ENCODE measurements around the gene METAP1.
"Not testable (repeated sequence)": the region's sequence is repeated elsewhere in the genome, so short reads cannot be mapped to it uniquely, and the experiment has no call there.

The METAP1 gene

GRCh38 chr4:98995183-98996055 lies at the start of gene METAP1:
Gene METAP1 (plus strand): TSS chr4:98995721. CDS start chr4:98995754, 33 bp downstream.
- peak; percentile 92 for DNase-seq

GRCh38 chr4:98946359-98946758 lies 49.2 kb upstream of the METAP1 start:
- no peak for DNase-seq

- DNase-seq: no peak
These were observed 44.6 kb upstream of the METAP1 start for GRCh38 chr4:98950925-98951324.

GRCh38 chr4:98951710-98952109 lies 43.8 kb upstream of the METAP1 start:
- no peak for DNase-seq

GRCh38 chr4:98955229-98955628 lies 40.3 kb upstream of the METAP1 start:
- DNase-seq: no peak

- no peak for DNase-seq
These were observed 37.5 kb upstream of the METAP1 start for GRCh38 chr4:98958065-98958464.

- no peak for DNase-seq
These were observed 36.1 kb upstream of the METAP1 start for GRCh38 chr4:98959411-98959810.

GRCh38 chr4:98961770-98962169 lies 33.8 kb upstream of the METAP1 start:
- no peak for DNase-seq

GRCh38 chr4:98963538-98964433 lies 31.7 kb upstream of the METAP1 start:
- no peak for DNase-seq

- DNase-seq: no peak
These were observed 28.6 kb upstream of the METAP1 start for GRCh38 chr4:98966926-98967325.

- no peak for DNase-seq
These were observed 27.7 kb upstream of the METAP1 start for GRCh38 chr4:98967786-98968329.

GRCh38 chr4:98969878-98970785 lies 25.4 kb upstream of the METAP1 start:
- no peak for DNase-seq

GRCh38 chr4:98976716-98977115 lies 18.8 kb upstream of the METAP1 start:
- DNase-seq: no peak

- DNase-seq: no peak
These were observed 18.0 kb upstream of the METAP1 start for GRCh38 chr4:98977557-98977956.

GRCh38 chr4:98987720-98988119 lies 7.8 kb upstream of the METAP1 start:
- DNase-seq: no peak

- not testable (repeated sequence) for DNase-seq
These were observed 2.7 kb upstream of the METAP1 start for GRCh38 chr4:98992835-98993234.

- no peak for DNase-seq
These were observed 2.0 kb upstream of the METAP1 start for GRCh38 chr4:98993419-98994071.

GRCh38 chr4:98994474-98995182 lies 893 bp upstream of the METAP1 start:
- no peak for DNase-seq

- no peak for DNase-seq
These were observed 689 bp downstream of the METAP1 start for GRCh38 chr4:98996056-98996764.

GRCh38 chr4:98996765-98997068 lies 1.2 kb downstream of the METAP1 start:
- DNase-seq: no peak

- DNase-seq: no peak
These were observed 1.6 kb downstream of the METAP1 start for GRCh38 chr4:98997166-98997565.

Measured in activated CD4-positive, CD25-positive, alpha-beta regulatory T cell treated with anti-CD3 and anti-CD28 coated beads, Interleukin-2, amount 50 U/mL, for 72 hours (primary cell).